GM18526 (cell line): ENCODE results near the gene LPAR2.

Source experiments
- POLR2A ChIP-seq: IDR thresholded peaks from 3 replicates; pipeline ENCODE4 v1.6.1; 2011; ENCODE audit not compliant: insufficient read length; ENCODE audit errors: extremely low read depth

Gene LPAR2

DNA sequence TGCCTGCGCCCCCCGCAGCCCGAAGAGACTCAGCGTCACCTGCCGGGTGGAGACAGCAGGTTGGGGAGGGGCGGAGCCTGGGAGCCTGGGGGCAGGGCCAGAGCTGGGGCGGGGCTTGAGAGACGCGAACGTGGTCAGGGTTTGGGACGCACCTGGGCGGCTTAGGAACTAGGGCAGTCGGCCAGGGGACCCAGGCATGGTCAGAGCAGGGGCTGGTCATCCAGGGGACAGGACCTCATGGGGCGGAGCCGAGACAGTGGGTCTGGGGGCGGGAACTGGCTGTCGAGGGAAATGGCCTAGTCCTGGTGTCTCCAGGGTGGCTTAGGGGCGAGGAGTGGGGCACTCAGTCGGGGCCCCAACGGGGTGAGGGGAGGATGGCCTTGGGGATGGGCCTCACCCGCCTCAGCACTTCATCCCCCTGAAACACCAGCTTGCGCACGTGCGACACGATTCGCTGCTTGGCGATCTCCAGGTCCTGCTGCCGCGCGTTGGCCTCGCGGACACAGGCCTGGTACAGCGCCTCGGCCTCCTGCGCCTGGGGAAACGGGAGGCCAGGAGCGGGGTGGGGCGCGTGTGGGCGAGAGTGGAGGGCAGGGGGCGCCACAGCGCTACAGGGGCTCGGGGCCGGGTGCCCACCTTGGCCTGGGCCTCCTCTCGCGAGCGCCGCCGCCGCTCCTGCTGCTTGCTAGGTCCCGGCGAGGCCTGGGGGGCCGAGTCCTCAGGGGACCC, 9.7 kb upstream of the LPAR2 start:
- no peak for TF ChIP-seq POLR2A

GRCh38 chr19:19637186-19637522, 9.1 kb upstream of the LPAR2 start:
- TF ChIP-seq POLR2A, result no peak

DNA sequence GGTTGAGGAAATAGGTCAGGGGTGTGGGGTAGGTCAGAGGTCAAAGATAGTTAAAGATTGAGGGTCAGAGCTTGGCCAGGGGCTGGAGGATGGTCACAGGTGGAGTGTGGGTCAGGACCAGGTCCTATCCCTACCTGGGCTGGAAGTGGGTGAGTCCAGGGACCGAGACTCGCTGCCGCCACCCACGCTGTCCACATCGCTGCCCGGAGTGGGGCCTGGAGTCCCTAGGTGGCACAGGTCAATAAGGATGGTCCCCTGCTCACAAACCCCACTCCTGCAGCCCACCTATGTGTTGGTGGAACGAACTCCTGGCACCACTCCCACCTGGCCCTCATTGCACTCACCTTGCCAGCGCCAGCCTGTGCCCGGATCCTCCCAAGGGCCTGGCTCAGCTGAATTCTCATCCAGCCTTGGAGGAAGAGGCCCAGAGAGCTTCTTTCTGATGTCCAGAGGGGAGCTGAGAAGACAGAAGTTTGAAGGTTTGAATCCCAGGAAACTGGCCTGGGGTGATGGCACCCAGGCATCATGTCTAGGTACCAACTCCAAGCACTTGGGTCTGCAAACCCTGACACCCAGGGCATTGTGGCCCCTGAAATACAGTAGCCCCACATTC, 8.7 kb upstream of the LPAR2 start:
- no peak for TF ChIP-seq POLR2A

DNA sequence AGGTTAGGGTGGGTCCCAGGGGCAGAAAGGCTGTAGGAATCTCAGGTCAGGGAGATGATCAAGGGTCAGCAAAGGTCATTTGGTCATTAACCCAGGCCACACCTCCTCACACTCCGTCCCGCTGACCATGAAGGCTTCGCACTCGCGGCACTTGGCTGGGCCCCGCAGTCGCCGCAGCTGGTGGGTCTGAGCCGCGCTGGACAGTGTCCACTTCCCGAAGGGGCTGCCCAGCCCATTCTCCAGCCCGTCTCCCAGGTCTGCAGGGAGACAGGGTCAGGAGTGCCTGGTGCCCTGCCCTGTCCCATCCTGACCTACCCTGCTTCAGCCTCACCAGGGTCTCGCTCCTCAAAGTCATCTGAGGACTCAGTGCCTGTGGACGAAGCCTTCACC, 7.3 kb upstream of the LPAR2 start:
- TF ChIP-seq POLR2A, result no peak

- TF ChIP-seq POLR2A, result no peak
Observed at GRCh38 chr19:19634516-19635312, 6.7 kb upstream of the LPAR2 start.

DNA sequence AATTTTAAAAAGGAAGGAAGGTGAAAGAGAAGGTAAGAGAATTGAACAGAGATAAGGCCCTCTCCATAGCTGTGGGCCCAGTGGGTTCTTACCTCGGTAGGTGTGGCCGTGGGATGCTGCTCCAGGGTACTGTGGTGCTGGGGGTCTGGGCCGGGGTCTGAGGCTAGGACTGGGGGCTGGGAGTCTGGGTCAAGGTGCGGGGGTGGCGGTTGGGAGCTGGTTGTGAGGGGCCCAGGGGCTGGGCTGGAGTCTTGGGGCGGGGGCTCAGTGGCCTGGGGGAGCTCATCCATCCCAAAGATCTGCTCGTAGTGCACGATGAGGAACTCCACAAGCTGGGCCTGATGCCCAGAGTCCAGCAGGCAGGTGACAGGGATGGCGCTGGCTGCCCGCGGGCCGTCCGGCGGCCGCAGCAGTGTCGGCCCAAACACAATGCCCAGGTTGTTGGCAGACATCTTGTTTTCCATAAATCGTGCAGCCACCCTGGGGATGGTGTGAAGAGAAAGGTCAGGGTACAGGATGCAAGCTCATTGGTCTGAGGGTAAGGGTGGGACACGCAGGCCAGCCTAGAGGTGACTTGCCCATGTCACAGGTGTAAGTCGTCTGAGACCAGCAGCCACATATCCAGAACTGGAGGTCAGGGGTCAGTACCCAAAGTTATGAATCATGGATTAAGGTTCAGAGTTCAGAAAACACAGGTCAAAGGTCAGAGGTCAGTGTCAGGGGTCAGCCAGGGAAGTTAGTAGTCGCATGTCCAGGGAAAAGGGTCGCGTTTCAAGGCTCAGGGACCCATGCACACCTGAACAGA, 5.9 kb upstream of the LPAR2 start:
- TF ChIP-seq POLR2A, result no peak

GRCh38 chr19:19632661-19633060, 4.6 kb upstream of the LPAR2 start:
- no peak for TF ChIP-seq POLR2A

DNA sequence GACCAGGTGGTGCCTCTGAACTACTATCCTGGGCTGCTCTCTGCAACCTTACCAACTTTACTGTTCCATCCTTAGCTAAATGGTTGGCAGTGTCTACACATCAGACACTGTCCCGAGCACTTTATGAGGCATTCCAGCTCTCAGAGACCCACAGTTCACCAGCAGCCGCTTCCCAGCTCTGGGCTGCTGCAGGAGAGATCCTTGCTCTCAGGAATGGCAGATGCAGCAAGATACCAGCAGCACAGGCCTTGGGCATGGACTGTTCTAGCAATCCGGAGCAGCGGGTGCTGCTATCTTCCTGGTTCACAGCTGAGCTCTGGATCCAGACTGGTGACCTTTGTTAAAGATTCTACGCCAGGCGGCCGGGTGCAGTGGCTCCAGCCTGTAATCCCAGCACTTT, 3.3 kb upstream of the LPAR2 start:
- no peak for TF ChIP-seq POLR2A

DNA sequence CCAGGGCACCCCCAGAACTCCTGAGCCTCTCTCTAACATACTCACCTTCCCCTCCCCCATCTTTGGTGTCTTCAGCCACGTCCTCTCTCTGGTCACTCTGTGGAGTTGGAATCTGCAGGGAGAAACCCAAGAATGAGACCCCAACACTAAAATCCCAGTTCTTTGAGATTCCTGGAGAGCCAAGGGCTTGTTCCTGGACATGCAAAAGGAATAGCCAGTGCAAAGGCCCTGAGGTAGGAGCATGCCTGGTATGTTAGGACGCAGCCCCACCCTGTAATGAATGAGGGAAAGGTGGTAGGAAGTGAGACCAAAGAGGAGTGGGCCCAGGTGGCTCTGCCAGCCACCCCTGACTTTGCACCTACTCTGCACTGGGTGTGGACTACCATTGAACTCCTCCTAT, 2.4 kb upstream of the LPAR2 start:
- TF ChIP-seq POLR2A, result no peak

DNA sequence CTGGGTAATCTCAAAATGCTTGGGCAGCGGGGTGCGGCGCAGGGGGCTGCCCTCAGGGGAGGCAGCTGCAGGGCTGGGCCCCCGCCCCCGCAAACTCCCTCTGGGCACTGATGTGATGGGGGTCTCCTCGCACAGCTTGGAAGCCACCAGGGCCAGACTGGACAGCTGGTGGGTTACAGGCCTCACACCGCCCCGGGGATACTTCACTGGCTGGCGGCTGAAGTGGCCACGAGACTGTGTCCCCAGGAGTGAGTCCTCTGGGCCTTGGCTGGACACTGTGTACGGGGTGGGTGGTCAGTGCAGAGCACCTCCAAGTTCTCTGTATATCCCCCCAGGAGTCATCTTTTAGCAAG, 2.0 kb upstream of the LPAR2 start:
- no peak for TF ChIP-seq POLR2A

DNA sequence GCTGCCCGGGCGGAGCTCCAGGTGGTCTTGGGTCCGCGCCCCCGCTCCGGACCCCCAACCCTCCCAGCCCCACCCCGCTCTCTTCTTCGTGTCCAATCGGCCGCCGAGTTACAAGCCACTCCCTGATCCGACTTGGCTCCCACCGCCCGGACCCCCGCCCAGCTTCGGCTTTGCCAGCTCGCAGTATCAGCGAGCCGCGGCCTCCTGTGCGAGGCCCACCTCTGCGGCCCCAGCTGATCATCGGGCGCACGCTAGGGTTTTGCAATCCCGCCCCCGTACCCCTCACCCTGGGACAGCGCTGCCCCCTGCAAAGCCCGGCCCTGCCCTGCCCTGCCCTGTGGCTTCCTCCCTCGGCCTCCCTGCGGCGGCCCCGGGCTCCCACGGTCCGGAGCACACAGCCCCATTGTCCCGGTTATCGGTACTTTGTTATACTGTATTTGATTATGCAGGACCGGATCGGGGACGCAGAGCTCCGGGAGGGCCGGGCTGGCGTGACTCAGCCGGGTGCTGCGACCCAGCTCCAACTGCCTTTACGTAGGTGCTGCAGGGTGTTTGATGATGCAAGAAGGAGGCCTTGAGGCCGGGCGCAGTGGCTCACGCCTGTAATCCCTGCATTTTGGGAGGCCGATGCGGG, 598 bp upstream of the LPAR2 start:
- TF ChIP-seq POLR2A, result no peak

DNA sequence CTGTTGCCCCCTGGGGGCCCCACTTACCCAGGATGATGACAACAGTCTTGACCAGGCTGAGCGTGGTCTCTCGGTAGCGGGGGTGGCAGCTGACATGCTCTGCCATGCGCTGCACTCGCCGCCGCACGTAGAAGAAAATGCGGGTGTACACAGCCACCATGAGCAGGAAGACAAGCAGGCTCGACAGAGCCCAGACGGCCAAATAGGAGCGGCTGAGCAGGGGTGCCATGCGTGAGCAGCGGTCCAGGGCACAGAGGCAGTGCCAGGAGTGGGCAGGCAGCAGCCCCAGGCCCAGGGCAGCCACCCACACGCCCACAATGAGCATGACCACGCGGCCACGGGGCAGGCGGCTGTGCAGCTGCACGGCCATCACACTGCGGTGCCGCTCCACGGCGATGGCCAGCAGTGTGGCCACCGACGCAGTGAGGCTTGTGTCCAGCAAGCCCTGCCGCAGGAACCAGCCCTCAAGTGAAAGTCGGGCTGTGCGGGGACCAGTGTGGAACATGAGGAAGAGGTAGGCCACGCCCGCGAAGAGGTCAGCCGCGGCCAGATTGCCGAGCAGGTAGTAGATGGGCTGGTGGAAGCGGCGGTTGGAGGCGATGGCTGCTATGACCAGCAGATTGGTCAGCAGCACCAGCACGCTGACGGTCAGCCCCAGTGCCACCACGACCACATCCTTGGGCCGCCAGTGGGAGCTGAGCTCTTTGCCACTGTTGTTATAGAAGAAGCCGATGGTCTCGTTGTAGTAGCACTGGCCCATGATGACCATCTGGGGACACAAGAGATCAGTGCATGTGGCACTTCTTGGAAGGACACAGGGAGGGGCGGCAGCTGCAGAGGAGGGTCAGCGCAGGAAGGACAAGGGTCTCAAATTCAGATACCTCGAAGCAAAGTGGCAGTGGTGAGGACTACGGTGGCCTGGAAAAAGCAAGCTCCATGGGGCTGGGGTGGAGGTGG, 1.2 kb downstream of the LPAR2 start:
- TF ChIP-seq POLR2A, result no peak

DNA sequence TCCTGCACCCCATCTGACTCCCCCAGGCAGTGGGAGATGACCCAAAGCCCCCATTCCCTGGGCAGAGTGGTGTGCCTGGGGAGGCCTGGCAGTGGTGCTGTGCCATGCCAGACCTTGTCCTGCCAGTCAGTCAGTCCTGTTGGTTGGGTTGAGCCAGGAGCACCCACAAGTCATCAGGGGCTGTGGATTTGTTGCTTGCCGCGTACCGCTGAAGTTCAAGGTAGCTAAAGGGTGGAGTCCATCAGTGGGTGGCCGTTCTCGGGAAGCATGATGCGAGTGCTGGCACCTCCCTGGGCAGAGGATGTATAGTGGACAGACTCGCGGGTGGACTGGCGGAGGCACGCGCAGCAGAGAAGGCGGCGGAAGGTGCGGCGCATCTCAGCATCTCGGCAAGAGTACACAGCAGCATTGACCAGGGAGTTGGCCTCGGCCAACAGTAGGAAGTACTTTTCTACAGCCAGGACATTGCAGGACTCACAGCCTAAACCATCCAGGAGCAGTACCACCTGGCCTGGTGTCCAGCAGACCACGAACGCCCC, 3.9 kb downstream of the LPAR2 start:
- no peak for TF ChIP-seq POLR2A

- no peak for TF ChIP-seq POLR2A
Observed at GRCh38 chr19:19623383-19623782, 4.6 kb downstream of the LPAR2 start.

DNA sequence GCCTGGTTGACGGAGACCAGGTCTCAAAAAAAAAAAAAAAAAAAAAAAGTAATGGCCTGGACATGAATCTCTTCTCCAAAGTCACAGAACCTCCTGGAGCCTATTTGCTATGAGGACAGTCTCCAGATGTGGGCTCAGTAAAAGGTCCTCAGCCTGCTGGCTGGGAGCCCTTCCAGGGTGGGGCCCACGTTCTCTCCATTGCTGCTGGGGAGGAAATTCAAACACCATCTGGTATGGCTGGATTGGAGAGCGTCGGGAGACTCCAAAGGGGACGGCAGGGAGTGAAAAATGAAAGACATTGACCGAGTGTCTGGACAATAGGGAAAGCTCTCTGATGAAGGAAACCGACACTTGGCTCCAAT, 8.2 kb downstream of the LPAR2 start:
- no peak for TF ChIP-seq POLR2A
